Measurements from ENCODE around the gene ZBTB5.
"Not testable (repeated sequence)": the region's sequence is repeated elsewhere in the genome, so short reads cannot be mapped to it uniquely, and the experiment has no call there.

Gene ZBTB5

DNA sequence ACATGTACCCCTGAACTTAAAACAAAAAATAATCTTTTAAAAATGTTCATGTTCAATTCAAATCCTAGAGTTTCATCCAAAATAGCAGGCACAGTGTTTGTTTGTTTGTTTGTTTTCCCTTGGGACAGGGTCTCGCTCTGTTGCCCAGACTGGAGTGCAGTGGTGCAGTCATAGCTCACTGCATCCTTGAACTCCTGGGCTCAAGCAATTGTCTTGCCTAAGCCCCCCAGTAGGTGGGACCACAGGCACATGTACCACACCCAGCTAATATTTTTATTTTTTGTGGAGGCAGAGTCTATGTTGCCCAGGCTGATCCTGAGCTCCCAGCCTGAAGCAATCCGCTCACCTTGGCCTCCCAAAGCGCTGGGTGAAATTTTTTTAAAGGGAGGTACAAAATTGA is 15.5 kb upstream of the ZBTB5 start:
- H3K36me3 ChIP-seq (ENCODE audit: control insufficient read depth, insufficient read depth, low read length): no peaks in the 10 kb centered on the region
- H3K27me3 ChIP-seq (replicated peaks; ENCODE audit: control insufficient read depth, insufficient read depth, low read length): no peaks in the 10 kb centered on the region
- TF ChIP-seq, protein P1, sequence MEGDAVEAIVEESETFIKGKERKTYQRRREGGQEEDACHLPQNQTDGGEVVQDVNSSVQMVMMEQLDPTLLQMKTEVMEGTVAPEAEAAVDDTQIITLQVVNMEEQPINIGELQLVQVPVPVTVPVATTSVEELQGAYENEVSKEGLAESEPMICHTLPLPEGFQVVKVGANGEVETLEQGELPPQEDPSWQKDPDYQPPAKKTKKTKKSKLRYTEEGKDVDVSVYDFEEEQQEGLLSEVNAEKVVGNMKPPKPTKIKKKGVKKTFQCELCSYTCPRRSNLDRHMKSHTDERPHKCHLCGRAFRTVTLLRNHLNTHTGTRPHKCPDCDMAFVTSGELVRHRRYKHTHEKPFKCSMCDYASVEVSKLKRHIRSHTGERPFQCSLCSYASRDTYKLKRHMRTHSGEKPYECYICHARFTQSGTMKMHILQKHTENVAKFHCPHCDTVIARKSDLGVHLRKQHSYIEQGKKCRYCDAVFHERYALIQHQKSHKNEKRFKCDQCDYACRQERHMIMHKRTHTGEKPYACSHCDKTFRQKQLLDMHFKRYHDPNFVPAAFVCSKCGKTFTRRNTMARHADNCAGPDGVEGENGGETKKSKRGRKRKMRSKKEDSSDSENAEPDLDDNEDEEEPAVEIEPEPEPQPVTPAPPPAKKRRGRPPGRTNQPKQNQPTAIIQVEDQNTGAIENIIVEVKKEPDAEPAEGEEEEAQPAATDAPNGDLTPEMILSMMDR (IDR thresholded peaks at IDR 0.05; ENCODE audit: insufficient read depth, low read length, poor library complexity, severe bottlenecking): no peak
- no peak overlapping the region for H3K4me3 ChIP-seq (replicated peaks; ENCODE audit: low read depth, low read length)
- DNase-seq (ENCODE audit: extremely low read depth, insufficient read length): no peak

DNA sequence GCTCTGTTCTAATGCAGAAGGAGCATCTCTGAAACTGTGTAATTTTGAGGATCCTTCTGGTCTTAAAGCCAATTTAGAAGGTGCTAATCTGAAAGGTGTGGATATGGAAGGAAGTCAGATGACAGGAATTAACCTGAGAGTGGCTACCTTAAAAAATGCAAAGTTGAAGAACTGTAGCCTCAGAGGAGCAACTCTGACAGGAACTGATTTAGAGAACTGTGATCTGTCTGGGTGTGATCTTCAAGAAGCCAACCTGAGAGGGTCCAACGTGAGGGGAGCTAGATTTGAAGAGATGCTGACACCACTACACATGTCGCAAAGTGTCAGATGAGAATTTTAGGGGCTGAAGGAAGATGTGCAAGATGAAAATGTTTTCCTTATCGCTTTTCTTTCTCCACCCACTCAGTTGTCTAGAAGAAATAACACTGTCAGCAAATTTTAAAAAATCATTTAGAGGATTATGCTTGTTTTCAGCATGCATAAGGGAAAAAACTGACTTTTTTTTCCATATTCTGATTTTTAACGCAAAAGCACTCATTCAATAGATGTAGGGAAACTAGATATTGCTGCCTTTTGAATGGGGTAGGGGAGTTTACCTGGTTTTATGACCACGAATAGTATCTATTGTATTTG is 12.9 kb upstream of the ZBTB5 start:
- H3K27me3 ChIP-seq (replicated peaks; ENCODE audit: control insufficient read depth, insufficient read depth, low read length); H3K36me3 ChIP-seq (ENCODE audit: control insufficient read depth, insufficient read depth, low read length); H3K4me3 ChIP-seq (replicated peaks; ENCODE audit: low read depth, low read length); DNase-seq (ENCODE audit: extremely low read depth, insufficient read length): not testable (repeated sequence)

DNA sequence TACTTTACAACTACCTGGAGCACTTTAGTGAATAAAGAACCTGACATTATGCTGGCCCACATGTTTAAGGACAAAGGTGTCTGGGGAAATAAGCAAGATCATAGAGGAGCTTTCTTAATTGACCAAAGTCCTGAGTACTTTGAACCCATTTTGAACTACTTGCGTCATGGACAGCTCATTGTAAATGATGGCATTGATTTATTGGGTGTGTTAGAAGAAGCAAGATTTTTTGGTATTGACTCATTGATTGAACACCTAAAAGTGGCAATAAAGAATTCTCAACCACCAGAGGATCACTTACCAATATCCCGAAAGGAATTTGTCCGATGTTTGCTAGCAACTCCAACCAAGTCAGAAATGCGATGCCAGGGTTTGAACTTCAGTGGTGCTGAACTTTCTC is 12.2 kb upstream of the ZBTB5 start:
- H3K36me3 ChIP-seq (ENCODE audit: control insufficient read depth, insufficient read depth, low read length); H3K27me3 ChIP-seq (replicated peaks; ENCODE audit: control insufficient read depth, insufficient read depth, low read length); DNase-seq (ENCODE audit: extremely low read depth, insufficient read length); H3K4me3 ChIP-seq (replicated peaks; ENCODE audit: low read depth, low read length): not testable (repeated sequence)

DNA sequence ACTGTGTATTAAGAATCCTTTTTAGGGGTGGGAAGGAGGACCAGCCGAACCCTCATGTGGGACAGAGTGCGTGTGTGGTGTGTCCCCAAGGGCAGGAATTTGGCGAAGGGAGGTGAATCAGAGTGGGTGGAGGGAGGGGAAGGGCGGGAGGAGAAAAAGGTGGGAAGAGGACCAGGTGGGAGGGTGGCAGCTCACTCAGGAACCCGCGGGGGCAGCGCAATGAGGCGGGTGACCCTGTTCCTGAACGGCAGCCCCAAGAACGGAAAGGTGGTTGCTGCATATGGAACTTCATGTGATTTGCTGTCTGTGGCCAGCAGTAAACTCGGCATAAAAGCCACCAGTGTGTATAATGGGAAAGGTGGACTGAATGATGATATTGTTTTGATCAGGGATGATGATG is 11.7 kb upstream of the ZBTB5 start:
- TF ChIP-seq, protein P1 (IDR thresholded peaks at IDR 0.05; ENCODE audit: insufficient read depth, low read length, poor library complexity, severe bottlenecking): no peak
- no peak for DNase-seq (ENCODE audit: extremely low read depth, insufficient read length)
- H3K36me3 ChIP-seq (ENCODE audit: control insufficient read depth, insufficient read depth, low read length): no peaks in the 10 kb centered on the region
- no peak overlapping the region for H3K4me3 ChIP-seq (replicated peaks; ENCODE audit: low read depth, low read length)
- no peaks in the 10 kb centered on the region for H3K27me3 ChIP-seq (replicated peaks; ENCODE audit: control insufficient read depth, insufficient read depth, low read length)

DNA sequence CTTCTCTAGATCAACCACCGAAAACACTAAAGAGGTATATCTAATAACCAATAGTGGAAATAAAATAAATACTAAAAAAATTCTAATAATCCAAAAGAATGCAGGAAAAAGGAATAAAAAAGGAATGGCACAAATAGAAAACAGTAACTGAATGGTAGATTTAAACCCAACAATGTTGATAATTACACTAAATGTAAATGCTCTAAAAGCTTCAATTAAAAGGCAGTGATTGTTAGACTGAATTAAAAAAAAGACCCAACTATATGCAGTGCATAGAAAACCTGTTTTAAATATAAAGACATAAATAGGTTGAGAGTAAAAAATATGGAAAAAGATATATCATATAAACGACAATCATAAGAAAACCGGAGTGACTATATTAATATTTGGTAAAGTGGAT is 9.2 kb upstream of the ZBTB5 start:
- H3K27me3 ChIP-seq (replicated peaks; ENCODE audit: control insufficient read depth, insufficient read depth, low read length): no peaks in the 10 kb centered on the region
- no peaks in the 10 kb centered on the region for H3K36me3 ChIP-seq (ENCODE audit: control insufficient read depth, insufficient read depth, low read length)
- DNase-seq (ENCODE audit: extremely low read depth, insufficient read length): no peak
- TF ChIP-seq, protein P1 (IDR thresholded peaks at IDR 0.05; ENCODE audit: insufficient read depth, low read length, poor library complexity, severe bottlenecking): no peak
- no peak overlapping the region for H3K4me3 ChIP-seq (replicated peaks; ENCODE audit: low read depth, low read length)

DNA sequence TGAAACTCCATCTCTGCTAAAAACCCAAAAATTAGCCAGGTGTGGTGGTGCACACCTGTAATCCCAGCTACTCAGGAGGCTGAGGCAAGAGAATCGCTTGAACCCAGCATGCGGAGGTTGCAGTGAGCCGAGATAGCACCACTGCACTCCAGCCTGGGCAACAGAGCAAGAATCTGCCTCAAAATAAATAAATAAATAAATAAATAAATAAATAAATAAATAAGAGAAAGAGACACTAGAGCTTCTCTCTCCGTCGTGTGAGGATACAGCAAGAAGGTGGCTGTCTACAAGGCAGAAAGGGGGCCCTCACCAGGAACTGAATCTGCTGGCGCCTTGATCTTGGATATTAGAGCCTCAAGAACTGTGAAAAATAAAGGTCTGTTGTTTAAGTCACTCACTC is 8.7 kb upstream of the ZBTB5 start:
- not testable (repeated sequence) for DNase-seq (ENCODE audit: extremely low read depth, insufficient read length); H3K36me3 ChIP-seq (ENCODE audit: control insufficient read depth, insufficient read depth, low read length); H3K4me3 ChIP-seq (replicated peaks; ENCODE audit: low read depth, low read length); H3K27me3 ChIP-seq (replicated peaks; ENCODE audit: control insufficient read depth, insufficient read depth, low read length)

DNA sequence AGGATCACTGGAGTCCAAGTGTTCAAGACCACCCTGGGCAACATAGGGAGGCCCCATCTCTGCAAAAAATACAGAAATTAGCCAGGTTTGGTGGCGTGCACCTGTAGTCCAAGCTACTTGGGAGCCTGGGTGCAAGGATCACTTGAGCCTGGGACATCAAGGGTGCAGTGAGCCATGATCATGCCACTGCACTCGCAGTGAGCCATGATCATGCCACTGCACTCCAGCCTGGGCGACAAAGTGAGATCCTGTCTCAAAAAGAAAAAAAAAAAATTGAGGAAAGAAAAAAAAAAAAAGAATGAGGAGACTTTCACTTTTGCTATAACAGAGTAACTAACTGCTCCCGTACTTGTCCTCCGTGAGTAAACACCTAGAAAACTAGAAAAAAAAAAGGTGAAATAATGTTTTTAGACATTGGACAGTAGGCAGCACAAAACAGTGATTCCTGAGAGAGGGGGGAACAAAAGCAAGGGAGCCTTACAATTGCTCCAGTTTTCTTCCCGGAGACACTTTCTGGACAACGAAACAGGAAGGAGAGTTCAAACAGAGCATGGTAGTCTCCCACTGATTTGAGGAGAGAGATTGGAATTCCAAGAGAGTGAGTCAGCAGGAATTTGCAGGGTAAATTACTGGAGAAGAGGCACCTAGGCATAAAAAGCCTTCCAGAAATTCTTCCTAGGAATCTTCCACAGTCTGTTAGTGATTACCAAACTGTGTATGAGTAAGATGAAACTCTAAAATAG is 6.9 kb upstream of the ZBTB5 start:
- H3K27me3 ChIP-seq (replicated peaks; ENCODE audit: control insufficient read depth, insufficient read depth, low read length): no peaks in the 10 kb centered on the region

More for the DNA sequence above, 6.9 kb upstream of the ZBTB5 start:
- TF ChIP-seq, protein P1 (IDR thresholded peaks at IDR 0.05; ENCODE audit: insufficient read depth, low read length, poor library complexity, severe bottlenecking): no peak
- DNase-seq (ENCODE audit: extremely low read depth, insufficient read length): no peak
- Histone ChIP-seq H3K36me3 (ENCODE audit: control insufficient read depth, insufficient read depth, low read length) (no peaks in the 10 kb centered on the region), H3K4me3 (replicated peaks; ENCODE audit: low read depth, low read length) (no peak overlapping the region)
